GM10266 (cell line): Measurements from ENCODE around the gene CFH.

Experiments used
- DNase-seq: peaks from one replicate; pipeline ENCODE4 v3.0.0; 2012; ENCODE audit errors: extremely low spot score
- CTCF ChIP-seq: IDR thresholded peaks from 2 replicates; pipeline ENCODE4 v1.5.1; 2012; ENCODE audit warnings: mild to moderate bottlenecking, low read depth; ENCODE audit not compliant: control insufficient read depth, insufficient read depth; ENCODE audit errors: missing control alignments

CFH gene

GRCh38 chr1:196661345-196661744, 9.5 kb downstream of the CFH start:
- no peak for DNase-seq
- TF ChIP-seq CTCF, result no peak

GRCh38 chr1:196667131-196667530, 15.3 kb downstream of the CFH start:
- DNase-seq, result no peak
- no peak for TF ChIP-seq CTCF

- no peak for DNase-seq
Measured at GRCh38 chr1:196669051-196669450, 17.2 kb downstream of the CFH start.

GRCh38 chr1:196669693-196670092, 17.9 kb downstream of the CFH start:
- DNase-seq, result no peak
- TF ChIP-seq CTCF, result no peak

More at GRCh38 chr1:196669051-196669450, 17.2 kb downstream of the CFH start:
- TF ChIP-seq CTCF, result no peak

GRCh38 chr1:196674908-196675307, 23.1 kb downstream of the CFH start:
- no peak for TF ChIP-seq CTCF
- DNase-seq, result no peak

GRCh38 chr1:196677781-196678509, 26.1 kb downstream of the CFH start:
- DNase-seq, result no peak

GRCh38 chr1:196678510-196678884, 26.7 kb downstream of the CFH start:
- no peak for DNase-seq
- no peak for TF ChIP-seq CTCF

More at GRCh38 chr1:196677781-196678509, 26.1 kb downstream of the CFH start:
- no peak for TF ChIP-seq CTCF
